Measurements from ENCODE around the gene SLC37A1. TPM values are rescaled to one million over a fixed set of nuclear protein-coding genes. Genes with fewer than 3 reads are reported as not detected.

The SLC37A1 gene
- total RNA-seq, 1 donor from 2014 or later, result 24.8 TPM

- TF ChIP-seq, protein P1, sequence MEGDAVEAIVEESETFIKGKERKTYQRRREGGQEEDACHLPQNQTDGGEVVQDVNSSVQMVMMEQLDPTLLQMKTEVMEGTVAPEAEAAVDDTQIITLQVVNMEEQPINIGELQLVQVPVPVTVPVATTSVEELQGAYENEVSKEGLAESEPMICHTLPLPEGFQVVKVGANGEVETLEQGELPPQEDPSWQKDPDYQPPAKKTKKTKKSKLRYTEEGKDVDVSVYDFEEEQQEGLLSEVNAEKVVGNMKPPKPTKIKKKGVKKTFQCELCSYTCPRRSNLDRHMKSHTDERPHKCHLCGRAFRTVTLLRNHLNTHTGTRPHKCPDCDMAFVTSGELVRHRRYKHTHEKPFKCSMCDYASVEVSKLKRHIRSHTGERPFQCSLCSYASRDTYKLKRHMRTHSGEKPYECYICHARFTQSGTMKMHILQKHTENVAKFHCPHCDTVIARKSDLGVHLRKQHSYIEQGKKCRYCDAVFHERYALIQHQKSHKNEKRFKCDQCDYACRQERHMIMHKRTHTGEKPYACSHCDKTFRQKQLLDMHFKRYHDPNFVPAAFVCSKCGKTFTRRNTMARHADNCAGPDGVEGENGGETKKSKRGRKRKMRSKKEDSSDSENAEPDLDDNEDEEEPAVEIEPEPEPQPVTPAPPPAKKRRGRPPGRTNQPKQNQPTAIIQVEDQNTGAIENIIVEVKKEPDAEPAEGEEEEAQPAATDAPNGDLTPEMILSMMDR (conservative IDR thresholded peaks at IDR 0.05), result no peak
- Mint-ChIP-seq H3K27me3 (no peaks in the 10 kb centered on the region), H3K36me3 (peaks cover 3% of the 10 kb centered on the region), H3K9me3 (peaks cover 3% of the 10 kb centered on the region), H3K27ac (no peak overlapping the region), H3K4me1 (ENCODE audit: unreplicated experiment) (peaks cover 19% of the 10 kb centered on the region), H3K4me3 (no peak overlapping the region)
- DNase-seq (ENCODE audit: extremely low spot score, unreplicated experiment), result no peak
Measured at GRCh38 chr21:42555756-42556438, 42.2 kb downstream of the SLC37A1 start.

DNA sequence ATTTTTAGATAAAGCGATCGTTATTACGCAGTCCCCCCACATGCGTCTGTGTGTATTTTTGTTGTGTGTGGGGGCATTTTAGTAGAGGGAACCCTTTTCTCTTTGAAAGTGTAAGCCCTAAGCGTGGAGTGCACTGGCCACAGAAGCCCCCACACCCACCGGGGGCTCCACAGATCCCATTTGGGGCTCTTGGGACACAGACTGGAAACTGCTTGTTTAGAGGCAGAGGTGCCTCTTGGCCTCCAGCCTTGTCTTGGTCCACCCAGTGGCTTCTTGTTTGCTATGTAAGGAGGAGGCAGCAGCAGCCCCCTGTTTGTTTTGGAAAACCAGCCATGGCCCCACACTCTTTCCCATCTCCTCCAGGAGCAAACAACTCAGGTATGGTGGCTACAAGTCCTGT, 42.8 kb downstream of the SLC37A1 start:
- Mint-ChIP-seq H3K36me3 (no peaks in the 10 kb centered on the region), H3K27ac (no peak overlapping the region)

GRCh38 chr21:42556960-42557359, 43.3 kb downstream of the SLC37A1 start:
- H3K36me3 Mint-ChIP-seq, result no peaks in the 10 kb centered on the region
- DNase-seq (ENCODE audit: extremely low spot score, unreplicated experiment), result no peak
- peaks cover 20% of the 10 kb centered on the region for H3K4me1 Mint-ChIP-seq (ENCODE audit: unreplicated experiment)
- H3K4me3 Mint-ChIP-seq, result no peak overlapping the region
- TF ChIP-seq, protein P1 (conservative IDR thresholded peaks at IDR 0.05), result no peak
- no peak overlapping the region for H3K27ac Mint-ChIP-seq
- no peaks in the 10 kb centered on the region for H3K27me3 Mint-ChIP-seq
- no peaks in the 10 kb centered on the region for H3K9me3 Mint-ChIP-seq

More for the DNA sequence above, 42.8 kb downstream of the SLC37A1 start:
- Mint-ChIP-seq H3K27me3 (no peaks in the 10 kb centered on the region), H3K9me3 (no peaks in the 10 kb centered on the region), H3K4me1 (ENCODE audit: unreplicated experiment) (peaks cover 19% of the 10 kb centered on the region), H3K4me3 (no peak overlapping the region)
- DNase-seq (ENCODE audit: extremely low spot score, unreplicated experiment), result no peak
- TF ChIP-seq, protein P1 (conservative IDR thresholded peaks at IDR 0.05), result no peak

GRCh38 chr21:42557420-42557819, 43.8 kb downstream of the SLC37A1 start:
- TF ChIP-seq, protein P1 (conservative IDR thresholded peaks at IDR 0.05), result no peak
- no peak overlapping the region for H3K27ac Mint-ChIP-seq
- H3K36me3 Mint-ChIP-seq, result no peaks in the 10 kb centered on the region
- H3K4me3 Mint-ChIP-seq, result no peak overlapping the region
- no peaks in the 10 kb centered on the region for H3K9me3 Mint-ChIP-seq
- no peaks in the 10 kb centered on the region for H3K27me3 Mint-ChIP-seq
- DNase-seq (ENCODE audit: extremely low spot score, unreplicated experiment), result no peak
- H3K4me1 Mint-ChIP-seq (ENCODE audit: unreplicated experiment), result peaks cover 24% of the 10 kb centered on the region

DNA sequence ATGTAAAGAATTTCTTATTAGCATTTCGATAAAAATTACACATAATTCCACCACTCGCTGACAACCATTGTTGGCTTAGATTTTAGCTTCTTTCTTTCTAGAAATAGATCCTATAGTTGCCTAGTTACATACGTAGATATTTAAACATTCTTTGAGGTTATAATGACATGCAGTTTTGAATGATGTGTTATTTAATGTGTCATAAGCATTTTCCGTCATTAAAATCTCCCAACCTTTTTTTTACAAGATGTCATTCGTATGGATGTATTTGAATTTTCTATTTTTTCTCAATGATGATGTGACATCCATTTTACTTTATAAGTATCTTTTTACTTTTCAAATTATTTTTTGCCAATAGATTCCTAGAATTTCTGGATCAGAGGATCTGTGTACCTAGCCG, 44.7 kb downstream of the SLC37A1 start:
- Mint-ChIP-seq H3K4me1 (ENCODE audit: unreplicated experiment) (peaks cover 27% of the 10 kb centered on the region), H3K36me3 (no peaks in the 10 kb centered on the region), H3K27me3 (no peaks in the 10 kb centered on the region), H3K4me3 (no peak overlapping the region), H3K27ac (no peak overlapping the region), H3K9me3 (no peaks in the 10 kb centered on the region)
- TF ChIP-seq, protein P1 (conservative IDR thresholded peaks at IDR 0.05), result no peak
- no peak for DNase-seq (ENCODE audit: extremely low spot score, unreplicated experiment)

All from type B pancreatic cell (in vitro differentiated cells).